ENCODE measurements around the gene FBXO46. TPM values are rescaled to one million over a fixed set of nuclear protein-coding genes. Genes with fewer than 3 reads are reported as not detected.

FBXO46 gene
- total and polyA plus RNA-seq, 2 of the 4 experiments (the other 2 are of a cell fraction): 3.0 to 6.8 TPM

GRCh38 chr19:45767881-45768654 is 37.4 kb upstream of the FBXO46 start:
- Histone ChIP-seq H3K4me2 (ENCODE audit: low read depth, low read length) (peak overlapping the region; percentile 86), H3K27ac (ENCODE audit: insufficient read depth, low read length) (peak overlapping the region; percentile 98), H4K91ac (ENCODE audit: insufficient read depth, low read depth, low read length) (no peak overlapping the region; the same call in 1 of the 2 replicates), H3K79me1 (ENCODE audit: low read depth in 1 of 2, low read length in 2 of 2) (peaks cover 4 to 20% of the 10 kb centered on the region in 2 experiments; a peak in 1 of 4 replicates), H2BK20ac (ENCODE audit: low read depth, low read length) (no peak overlapping the region), H3K27me3 (ENCODE audit: control insufficient read depth, insufficient read depth, low read length) (no peaks in the 10 kb centered on the region), H3K23ac (ENCODE audit: low read depth, low read length) (peak overlapping the region; percentile 35; the same call in 1 of the 2 replicates), H3K4ac (ENCODE audit: low read depth, low read length) (peak overlapping the region; percentile 77), H2BK120ac (ENCODE audit: low read depth, low read length) (no peak overlapping the region; the same call in 1 of the 2 replicates), H3K4me3 (ENCODE audit: insufficient read depth, low read depth, low read length) (peak overlapping the region; percentile 62), H2BK15ac (ENCODE audit: low read depth, low read length) (no peak overlapping the region), H4K20me1 (ENCODE audit: insufficient read depth, low read length) (peaks cover 12% of the 10 kb centered on the region), H3K9ac (ENCODE audit: low read depth, low read length) (peak overlapping the region; percentile 89), H2BK5ac (ENCODE audit: low read depth, low read length, poor library complexity, severe bottlenecking) (peak overlapping the region; percentile 97), H3K9me3 (ENCODE audit: control insufficient read depth, insufficient read depth, low read length) (no peaks in the 10 kb centered on the region), H3K14ac (replicated peaks; ENCODE audit: low read depth, low read length) (peak overlapping the region; percentile 68; the same call in 1 of the 2 replicates), H3K4me1 (ENCODE audit: control insufficient read depth, insufficient read depth, low read length) (peaks cover 22% of the 10 kb centered on the region), H3K18ac (ENCODE audit: low read depth, low read length) (0 out of 2 replicates have a peak overlapping the region, but pooled peaks have one; percentile 16), H4K8ac (ENCODE audit: low read depth in 2 of 2, low read length in 2 of 2) (peak overlapping the region in 1 of 2 experiments; percentile 4; a peak in 2 of 4 replicates), H3K9me1 (ENCODE audit: insufficient read depth, low read length) (no peaks in the 10 kb centered on the region; the same call in 1 of the 2 replicates), H2AK5ac (ENCODE audit: low read depth, low read length) (peak overlapping the region; percentile 36), H3K56ac (ENCODE audit: extremely low read depth, insufficient read depth, low read length) (peak overlapping the region; percentile 43), H3K36me3 (ENCODE audit: control insufficient read depth, insufficient read depth, low read length) (peaks cover 8% of the 10 kb centered on the region; the same call in 1 of the 2 replicates), H2AFZ (replicated peaks; ENCODE audit: low read length, poor library complexity) (peak overlapping the region; percentile 88), H4K5ac (ENCODE audit: low read depth, low read length) (peak overlapping the region; percentile 40; the same call in 1 of the 2 replicates), H2AK9ac (replicated peaks; ENCODE audit: low read depth, low read length, poor library complexity) (peak overlapping the region; percentile 98)
- dilution Hi-C loops (cut with HindIII; ENCODE audit: low sequenced_read_pairs, unreplicated experiment) (no loop called here), in situ Hi-C loops (cut with MboI; ENCODE audit: low sequenced_read_pairs) (no loop called here), intact Hi-C loops (cut with micrococcal nuclease) (loop anchor here (2.0 kb wide), 2 partner anchors 37 to 75 kb away; partner anchors contain the start of genes FBXO46 and QPCTL)
- 1% methylated on average over 55 of the region's 102 CpGs; no CpG with 5 or more reads in 1 of the 2 experiments for WGBS, 2 experiments (ENCODE audit: extremely low coverage in 2 of 2, insufficient read length in 1 of 2)
- BruUV-seq (replicated peaks): no TSS peak
- peak; percentile 65 for DNase-seq
- no peak for ATAC-seq (ENCODE audit: low read depth)
- ChIA-PET POLR2A (ENCODE audit: unreplicated experiment) (interaction anchor here (0.5 to 1.2 kb wide), 4 partner anchors 16 to 40 kb away, joined by 5 to 10 read pairs (median 5); partner anchors contain the start of genes DMWD and FBXO46), CTCF (interaction anchor here (0.6 to 3.0 kb wide), 5 partner anchors 31 to 222 kb away, joined by 3 to 24 read pairs (median 4); no protein-coding TSS in a partner anchor)
- TF ChIP-seq RCOR1 (IDR thresholded peaks at IDR 0.05; ENCODE audit: insufficient replicate concordance, low read length) (no peak), CEBPB (IDR thresholded peaks at IDR 0.05; ENCODE audit: low read depth, low read length) (0 out of 2 replicates have a peak, but pooled peaks have one; percentile 8)

Measured in IMR-90 (cell line).